ENCODE measurements around the gene ATP11A. TPM values are rescaled to one million over a fixed set of nuclear protein-coding genes. Genes with fewer than 3 reads are reported as not detected.
A peak's percentile ranks its signal among the peaks of the same experiment; 100 is the strongest.

ATP11A gene
- total RNA-seq, 1 donor from 2014 or later = 70.9 TPM

DNA sequence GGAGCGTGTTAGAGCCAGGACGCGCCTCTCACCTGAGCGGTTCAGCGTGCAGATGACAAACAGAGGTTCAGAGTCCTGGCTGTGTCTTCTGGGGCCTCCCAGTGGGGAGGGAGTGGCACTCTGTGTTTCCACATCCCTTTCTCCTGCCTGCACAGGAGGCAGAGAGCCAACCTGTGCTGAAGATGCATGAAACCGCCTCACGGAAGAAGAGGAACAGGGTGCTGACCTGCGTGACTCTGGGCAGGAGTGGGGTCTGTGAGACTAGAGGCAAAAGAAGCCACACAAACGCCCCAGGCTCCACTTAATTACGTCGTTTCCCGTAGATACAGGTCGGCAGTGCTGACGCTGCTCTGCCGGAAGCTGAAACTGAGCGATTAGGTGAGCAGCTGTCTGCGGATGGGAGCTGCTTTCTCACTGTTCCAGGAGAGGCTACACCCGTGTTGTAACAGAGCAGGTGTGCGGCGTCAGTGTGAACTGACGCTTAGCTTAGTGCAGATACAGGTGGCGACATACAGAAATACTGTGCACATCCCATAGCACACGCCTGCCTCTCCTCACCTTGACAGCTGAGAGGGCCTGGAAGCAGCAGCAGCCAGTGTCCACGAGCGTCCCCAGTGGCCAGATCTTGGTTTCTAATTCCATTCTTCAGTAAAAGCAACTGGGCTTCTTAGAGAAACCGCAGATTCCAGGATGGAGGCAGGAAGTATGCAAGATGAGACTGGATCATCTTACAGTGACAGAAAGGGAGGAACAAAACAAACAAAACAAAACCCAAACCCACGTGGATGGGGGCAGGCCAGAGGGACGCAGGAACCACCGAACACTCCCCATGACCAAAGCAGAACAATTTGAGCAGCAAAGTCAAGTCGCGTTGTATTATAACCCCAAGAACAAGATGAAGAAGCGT lies 241.4 kb downstream of the ATP11A start:
- Mint-ChIP-seq H3K27ac (peak overlapping the region; percentile 65), H3K9me3 (no peaks in the 10 kb centered on the region), H3K36me3 (no peaks in the 10 kb centered on the region), H3K4me3 (peak overlapping the region; percentile 20), H3K27me3 (no peaks in the 10 kb centered on the region), H3K4me1 (ENCODE audit: unreplicated experiment) (peaks cover 27% of the 10 kb centered on the region)
- TF ChIP-seq, protein P1, sequence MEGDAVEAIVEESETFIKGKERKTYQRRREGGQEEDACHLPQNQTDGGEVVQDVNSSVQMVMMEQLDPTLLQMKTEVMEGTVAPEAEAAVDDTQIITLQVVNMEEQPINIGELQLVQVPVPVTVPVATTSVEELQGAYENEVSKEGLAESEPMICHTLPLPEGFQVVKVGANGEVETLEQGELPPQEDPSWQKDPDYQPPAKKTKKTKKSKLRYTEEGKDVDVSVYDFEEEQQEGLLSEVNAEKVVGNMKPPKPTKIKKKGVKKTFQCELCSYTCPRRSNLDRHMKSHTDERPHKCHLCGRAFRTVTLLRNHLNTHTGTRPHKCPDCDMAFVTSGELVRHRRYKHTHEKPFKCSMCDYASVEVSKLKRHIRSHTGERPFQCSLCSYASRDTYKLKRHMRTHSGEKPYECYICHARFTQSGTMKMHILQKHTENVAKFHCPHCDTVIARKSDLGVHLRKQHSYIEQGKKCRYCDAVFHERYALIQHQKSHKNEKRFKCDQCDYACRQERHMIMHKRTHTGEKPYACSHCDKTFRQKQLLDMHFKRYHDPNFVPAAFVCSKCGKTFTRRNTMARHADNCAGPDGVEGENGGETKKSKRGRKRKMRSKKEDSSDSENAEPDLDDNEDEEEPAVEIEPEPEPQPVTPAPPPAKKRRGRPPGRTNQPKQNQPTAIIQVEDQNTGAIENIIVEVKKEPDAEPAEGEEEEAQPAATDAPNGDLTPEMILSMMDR (conservative IDR thresholded peaks at IDR 0.05) = peak; percentile 82
- DNase-seq (ENCODE audit: extremely low spot score, unreplicated experiment) = no peak

DNA sequence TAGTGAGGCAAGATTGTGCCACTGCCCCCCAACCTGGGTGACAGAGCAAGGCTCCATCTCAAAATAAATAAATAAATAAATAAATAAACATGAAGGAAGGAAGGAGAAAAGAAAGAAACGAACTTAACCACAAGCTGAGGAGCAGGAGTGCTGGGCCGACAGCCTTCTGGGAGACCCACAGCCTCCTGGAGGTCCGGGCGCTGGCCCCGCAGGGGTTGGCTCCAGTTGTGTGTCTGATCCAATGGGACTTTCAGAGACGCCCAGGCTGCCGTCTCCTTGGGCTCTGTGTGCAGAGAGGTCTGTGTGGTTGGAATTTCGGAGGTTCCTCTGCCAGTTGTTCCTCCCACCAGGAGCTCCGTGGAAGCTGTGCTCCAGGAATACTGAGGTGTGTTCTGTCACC lies 243.1 kb downstream of the ATP11A start:
- no peak for DNase-seq (ENCODE audit: extremely low spot score, unreplicated experiment)
- no peaks in the 10 kb centered on the region for H3K27me3 Mint-ChIP-seq
- peaks cover 26% of the 10 kb centered on the region for H3K4me1 Mint-ChIP-seq (ENCODE audit: unreplicated experiment)
- H3K4me3 Mint-ChIP-seq = no peak overlapping the region
- TF ChIP-seq, protein P1 (conservative IDR thresholded peaks at IDR 0.05) = no peak
- no peak overlapping the region for H3K27ac Mint-ChIP-seq
- H3K9me3 Mint-ChIP-seq = no peaks in the 10 kb centered on the region
- no peaks in the 10 kb centered on the region for H3K36me3 Mint-ChIP-seq

DNA sequence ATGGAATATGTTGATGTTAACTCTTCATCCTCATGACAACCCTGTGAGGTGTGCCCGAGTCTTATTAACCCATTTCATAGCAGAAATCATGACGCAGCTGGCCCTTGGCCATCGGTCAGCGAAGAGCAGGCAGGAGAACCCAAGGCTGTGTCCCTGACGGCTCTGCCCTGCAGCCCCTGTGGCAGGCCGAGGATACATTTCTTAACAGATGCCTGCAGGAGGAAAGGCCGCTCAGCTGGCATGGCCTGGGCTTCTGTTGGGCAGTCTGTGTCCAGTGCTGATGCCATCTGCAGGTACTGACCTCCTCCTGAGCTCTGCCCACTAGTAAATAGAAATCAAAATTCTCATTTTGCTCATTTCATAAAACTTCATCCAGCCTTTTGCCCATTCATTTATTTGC lies 243.8 kb downstream of the ATP11A start:
- H3K27ac Mint-ChIP-seq = no peak overlapping the region
- TF ChIP-seq, protein P1 (conservative IDR thresholded peaks at IDR 0.05) = no peak
- H3K4me1 Mint-ChIP-seq (ENCODE audit: unreplicated experiment) = peaks cover 20% of the 10 kb centered on the region
- no peaks in the 10 kb centered on the region for H3K9me3 Mint-ChIP-seq
- no peaks in the 10 kb centered on the region for H3K36me3 Mint-ChIP-seq
- no peaks in the 10 kb centered on the region for H3K27me3 Mint-ChIP-seq
- DNase-seq (ENCODE audit: extremely low spot score, unreplicated experiment) = no peak
- H3K4me3 Mint-ChIP-seq = no peak overlapping the region

DNA sequence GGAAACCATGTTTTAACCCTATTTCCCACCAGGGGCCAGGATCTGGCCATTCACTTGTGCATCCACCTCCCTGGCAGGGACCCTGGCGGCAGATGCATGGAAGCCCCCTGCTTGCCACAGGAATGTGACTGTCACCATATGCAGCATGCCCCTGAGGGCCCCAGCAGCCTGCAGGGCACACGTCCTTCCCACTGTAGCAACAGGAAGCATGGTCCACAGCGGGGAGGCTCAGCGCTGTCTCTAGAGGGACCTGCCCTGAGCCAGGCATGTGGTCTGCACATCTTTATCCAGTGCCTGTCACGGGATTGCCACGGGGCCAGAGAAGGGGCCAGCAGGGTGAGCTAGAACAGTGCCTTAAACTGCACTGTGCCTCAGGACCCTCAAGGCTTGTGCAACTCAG lies 244.2 kb downstream of the ATP11A start:
- Mint-ChIP-seq H3K4me1 (ENCODE audit: unreplicated experiment) (peaks cover 16% of the 10 kb centered on the region), H3K27me3 (no peaks in the 10 kb centered on the region), H3K36me3 (no peaks in the 10 kb centered on the region), H3K27ac (no peak overlapping the region), H3K4me3 (no peak overlapping the region), H3K9me3 (no peaks in the 10 kb centered on the region)
- DNase-seq (ENCODE audit: extremely low spot score, unreplicated experiment) = no peak
- TF ChIP-seq, protein P1 (conservative IDR thresholded peaks at IDR 0.05) = no peak

Other genes starting within 250 kb of the ATP11A start
- gene TUBGCP3, start 101.9 kb upstream of the ATP11A start, total RNA-seq (ENCODE audit: low replicate concordance) = 23.8 and 34.0 TPM in 2 replicates